ENCODE data around the gene MSI1. TPM values are rescaled to one million over a fixed set of nuclear protein-coding genes. Genes with fewer than 3 reads are reported as not detected.

Gene MSI1
- total RNA-seq, 1 experiment from 2014 or later = 26.0 TPM

DNA sequence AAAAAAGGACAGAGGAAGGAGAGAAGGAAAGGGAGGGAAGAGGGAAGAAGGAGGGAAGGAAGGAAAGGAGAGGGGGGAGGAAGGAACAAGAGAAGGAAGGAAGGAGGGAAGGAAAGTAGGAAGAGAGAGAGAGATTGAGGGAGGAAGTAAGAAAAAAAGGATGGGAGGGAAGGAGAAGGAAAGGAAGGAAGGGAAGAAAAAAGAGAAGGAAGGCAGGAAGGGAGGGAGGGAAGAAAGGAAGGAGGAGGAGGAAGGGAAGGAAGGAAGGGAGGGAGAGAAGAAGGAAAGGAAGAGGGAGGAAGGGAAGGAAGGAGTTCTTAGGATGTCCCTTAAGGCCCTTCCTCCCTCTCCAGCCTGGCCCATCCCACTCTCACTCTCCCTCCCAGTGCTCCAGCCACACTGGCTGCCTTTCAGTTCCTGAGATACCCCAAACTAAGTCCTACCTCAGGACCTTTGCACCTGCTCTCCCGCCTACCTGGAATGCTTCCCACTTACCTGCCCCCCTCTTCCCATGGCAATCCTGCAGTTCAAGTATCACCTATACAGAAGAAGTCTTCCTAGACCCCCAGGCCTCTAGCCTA lies 21.7 kb upstream of the MSI1 start:
- DNase-seq (ENCODE audit: low read depth, low spot score) = no peak
- no peak overlapping the region for H3K4me3 ChIP-seq (replicated peaks in 1 of 2; ENCODE audit: low read depth in 1 of 2, low read length in 2 of 2)
- POLR2A ChIA-PET = no interaction called here
- H3K27me3 ChIP-seq (ENCODE audit: insufficient read depth, low read length) = no peaks in the 10 kb centered on the region
- H3K4me1 ChIP-seq (ENCODE audit: control insufficient read depth in 1 of 2, insufficient read depth in 2 of 2, low read length in 2 of 2) = no peaks in the 10 kb centered on the region
- CTCF ChIA-PET = no interaction called here
- H3K27ac ChIP-seq (ENCODE audit: low read depth, low read length) = no peak overlapping the region
- H2AFZ ChIP-seq (ENCODE audit: low read depth, low read length, poor library complexity, severe bottlenecking) = no peak overlapping the region
- H3K9me2 ChIP-seq (ENCODE audit: insufficient read depth) = no peaks in the 10 kb centered on the region
- BruUV-seq (replicated peaks) = no TSS peak
- TF ChIP-seq POLR2AphosphoS5 (IDR thresholded peaks at IDR 0.05; ENCODE audit: low read depth, low read length) (no peak), CBX3 (IDR thresholded peaks at IDR 0.05; ENCODE audit: low read depth) (no peak), RAD21 (IDR thresholded peaks at IDR 0.05; ENCODE audit: low read depth) (no peak), ZFX (IDR thresholded peaks at IDR 0.05) (no peak), EZH2phosphoT487 (IDR thresholded peaks at IDR 0.05; ENCODE audit: borderline replicate concordance) (no peak), YY1 (IDR thresholded peaks at IDR 0.05; ENCODE audit: extremely low read depth, insufficient replicate concordance, low read depth, low read length) (no peak), POLR2A (IDR thresholded peaks at IDR 0.05; ENCODE audit: borderline replicate concordance, extremely low read depth, insufficient read depth, insufficient read length) (no peak), EGR1 (IDR thresholded peaks at IDR 0.05; ENCODE audit: low read depth) (no peak), TCF7L2 (IDR thresholded peaks at IDR 0.05; ENCODE audit: borderline replicate concordance, extremely low read depth, insufficient read depth, insufficient read length) (no peak), ELF1 (IDR thresholded peaks at IDR 0.05; ENCODE audit: borderline replicate concordance, low read depth) (no peak), SIN3A (IDR thresholded peaks at IDR 0.05; ENCODE audit: low read depth) (no peak)
- TF ChIP-seq, protein P1, sequence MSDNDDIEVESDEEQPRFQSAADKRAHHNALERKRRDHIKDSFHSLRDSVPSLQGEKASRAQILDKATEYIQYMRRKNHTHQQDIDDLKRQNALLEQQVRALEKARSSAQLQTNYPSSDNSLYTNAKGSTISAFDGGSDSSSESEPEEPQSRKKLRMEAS (IDR thresholded peaks at IDR 0.05) = no peak
- TF ChIP-seq, protein P2, sequence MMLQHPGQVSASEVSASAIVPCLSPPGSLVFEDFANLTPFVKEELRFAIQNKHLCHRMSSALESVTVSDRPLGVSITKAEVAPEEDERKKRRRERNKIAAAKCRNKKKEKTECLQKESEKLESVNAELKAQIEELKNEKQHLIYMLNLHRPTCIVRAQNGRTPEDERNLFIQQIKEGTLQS (IDR thresholded peaks at IDR 0.05) = no peak
- TF ChIP-seq, protein P3, sequence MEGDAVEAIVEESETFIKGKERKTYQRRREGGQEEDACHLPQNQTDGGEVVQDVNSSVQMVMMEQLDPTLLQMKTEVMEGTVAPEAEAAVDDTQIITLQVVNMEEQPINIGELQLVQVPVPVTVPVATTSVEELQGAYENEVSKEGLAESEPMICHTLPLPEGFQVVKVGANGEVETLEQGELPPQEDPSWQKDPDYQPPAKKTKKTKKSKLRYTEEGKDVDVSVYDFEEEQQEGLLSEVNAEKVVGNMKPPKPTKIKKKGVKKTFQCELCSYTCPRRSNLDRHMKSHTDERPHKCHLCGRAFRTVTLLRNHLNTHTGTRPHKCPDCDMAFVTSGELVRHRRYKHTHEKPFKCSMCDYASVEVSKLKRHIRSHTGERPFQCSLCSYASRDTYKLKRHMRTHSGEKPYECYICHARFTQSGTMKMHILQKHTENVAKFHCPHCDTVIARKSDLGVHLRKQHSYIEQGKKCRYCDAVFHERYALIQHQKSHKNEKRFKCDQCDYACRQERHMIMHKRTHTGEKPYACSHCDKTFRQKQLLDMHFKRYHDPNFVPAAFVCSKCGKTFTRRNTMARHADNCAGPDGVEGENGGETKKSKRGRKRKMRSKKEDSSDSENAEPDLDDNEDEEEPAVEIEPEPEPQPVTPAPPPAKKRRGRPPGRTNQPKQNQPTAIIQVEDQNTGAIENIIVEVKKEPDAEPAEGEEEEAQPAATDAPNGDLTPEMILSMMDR (IDR thresholded peaks at IDR 0.05 in 2 of 3, conservative IDR thresholded peaks at IDR 0.05 in 1 of 3; ENCODE audit: borderline replicate concordance in 1 of 3, insufficient read depth in 1 of 3, low read depth in 2 of 3, low read length in 2 of 3) = no peak
- ATAC-seq = no peak
- H3K9me3 ChIP-seq (ENCODE audit: control insufficient read depth in 1 of 2, insufficient read depth in 1 of 2, low read depth in 1 of 2, low read length in 2 of 2) = no peaks in the 10 kb centered on the region
- H4K20me1 ChIP-seq (ENCODE audit: insufficient read depth) = no peaks in the 10 kb centered on the region
- H3K4me2 ChIP-seq (ENCODE audit: low read length) = no peak overlapping the region
- no peaks in the 10 kb centered on the region for H3K79me2 ChIP-seq (ENCODE audit: insufficient read depth, low read length)
- RAD21 ChIA-PET (ENCODE audit: low non-redundant PET in 1 of 2, low total read pairs in 2 of 2, uncharacterized antibody in 2 of 2, unreplicated experiment in 2 of 2) = no interaction called here
- no peaks in the 10 kb centered on the region for H3K36me3 ChIP-seq (ENCODE audit: control insufficient read depth in 1 of 2, insufficient read depth in 2 of 2, low read length in 2 of 2)
- H3K9ac ChIP-seq (ENCODE audit: low read length) = no peak overlapping the region
- intact Hi-C loops (cut with micrococcal nuclease) = no loop called here
